ENCODE measurements around the gene F5. TPM values are rescaled to one million over a fixed set of nuclear protein-coding genes. Genes with fewer than 3 reads are reported as not detected.

The F5 gene
- total RNA-seq, 2 donors from 2014 or later = 0.47 to 0.55 TPM

- no peak for ATAC-seq
- Mint-ChIP-seq H3K36me3 (no peaks in the 10 kb centered on the region), H3K27ac (no peak overlapping the region), H3K4me1 (ENCODE audit: low read depth in 2 of 2) (no peaks in the 10 kb centered on the region), H3K27me3 (peaks cover 13 to 34% of the 10 kb centered on the region in 2 donors), H3K4me3 (no peak overlapping the region), H3K9me3 (no peaks in the 10 kb centered on the region)
- DNase-seq (ENCODE audit: low spot score) = no peak
These were observed 86.5 kb downstream of the F5 start for GRCh38 chr1:169499807-169500206.

DNA sequence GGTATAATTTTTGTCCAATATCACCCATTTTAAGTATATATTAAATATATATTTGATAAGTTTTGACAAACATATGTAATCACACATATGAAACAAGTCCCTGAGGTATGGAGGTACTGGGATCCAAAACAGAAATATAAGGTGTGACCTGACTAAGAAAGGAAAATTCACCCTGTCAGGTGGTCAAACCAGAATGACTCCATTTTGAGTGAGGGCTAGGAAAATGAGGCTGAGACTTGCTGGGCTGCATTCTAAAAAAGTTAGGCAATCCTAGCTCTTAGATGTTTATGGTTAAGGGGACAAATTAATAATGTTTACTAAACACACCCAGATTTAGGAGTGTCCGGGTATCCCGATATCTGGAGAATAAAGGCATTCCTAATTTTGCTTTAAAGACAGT lies 89.0 kb downstream of the F5 start:
- Mint-ChIP-seq H3K36me3 (no peaks in the 10 kb centered on the region), H3K9me3 (no peaks in the 10 kb centered on the region), H3K27ac (no peak overlapping the region), H3K27me3 (peaks cover 17 to 34% of the 10 kb centered on the region in 2 donors), H3K4me1 (ENCODE audit: low read depth in 2 of 2) (no peaks in the 10 kb centered on the region), H3K4me3 (no peak overlapping the region)
- no peak for ATAC-seq
- no peak for DNase-seq (ENCODE audit: low spot score)

DNA sequence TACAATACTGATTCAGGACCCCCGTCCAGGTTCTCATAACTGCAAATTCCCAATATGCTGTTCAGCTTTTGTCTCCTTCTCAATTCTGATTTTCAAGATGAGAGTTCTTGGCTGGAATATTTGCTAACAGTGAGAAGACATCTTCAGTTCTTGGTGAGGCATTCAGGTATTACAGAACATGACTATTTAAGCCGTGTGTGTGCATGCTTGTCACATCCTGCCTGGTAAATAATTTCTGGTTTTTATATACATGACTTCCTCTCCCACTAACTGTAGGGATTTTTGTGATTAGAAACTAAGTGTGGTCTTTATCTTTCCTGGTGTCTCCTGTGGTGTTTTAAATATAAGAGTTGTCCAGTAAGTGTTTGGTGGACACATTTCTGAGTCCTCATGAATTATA lies 90.4 kb downstream of the F5 start:
- Mint-ChIP-seq H3K27ac (no peak overlapping the region), H3K9me3 (no peaks in the 10 kb centered on the region), H3K36me3 (no peaks in the 10 kb centered on the region), H3K27me3 (peaks cover 17 to 33% of the 10 kb centered on the region in 2 donors), H3K4me3 (no peak overlapping the region), H3K4me1 (ENCODE audit: low read depth in 2 of 2) (no peaks in the 10 kb centered on the region)
- no peak for ATAC-seq
- no peak for DNase-seq (ENCODE audit: low spot score)

- H3K9me3 Mint-ChIP-seq = no peaks in the 10 kb centered on the region
- H3K27me3 Mint-ChIP-seq = peaks cover 13 to 26% of the 10 kb centered on the region in 2 donors
- no peak overlapping the region for H3K27ac Mint-ChIP-seq
- DNase-seq (ENCODE audit: low spot score) (no peak), ATAC-seq (no peak)
- H3K4me3 Mint-ChIP-seq = no peak overlapping the region
- H3K36me3 Mint-ChIP-seq = no peaks in the 10 kb centered on the region
- H3K4me1 Mint-ChIP-seq (ENCODE audit: low read depth in 2 of 2) = no peaks in the 10 kb centered on the region
These were observed 91.1 kb downstream of the F5 start for GRCh38 chr1:169495046-169495775.

DNA sequence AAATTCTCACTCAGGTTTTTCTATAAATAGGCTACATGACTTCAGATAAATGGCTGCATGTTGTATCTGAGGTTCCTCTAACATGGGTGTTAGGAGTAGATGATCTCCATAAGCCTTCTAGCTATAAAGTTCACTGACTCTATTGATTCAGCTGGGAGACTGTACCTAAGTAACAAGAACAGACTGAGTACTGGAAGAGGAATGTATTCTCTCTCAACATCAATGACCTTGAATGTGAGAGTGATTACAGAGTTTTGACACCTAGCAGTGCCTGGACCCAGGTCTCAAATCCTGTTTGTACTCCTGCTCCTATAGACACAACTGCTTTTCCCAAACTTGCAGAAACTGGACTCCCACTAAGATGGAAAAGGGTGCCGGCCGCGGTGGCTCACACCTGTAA lies 91.9 kb downstream of the F5 start:
- ATAC-seq (no peak), DNase-seq (ENCODE audit: low spot score) (no peak)
- Mint-ChIP-seq H3K9me3 (no peaks in the 10 kb centered on the region), H3K36me3 (no peaks in the 10 kb centered on the region), H3K27me3 (peaks cover 13 to 18% of the 10 kb centered on the region in 2 donors), H3K4me1 (ENCODE audit: low read depth in 2 of 2) (peaks cover 0 to 1% of the 10 kb centered on the region in 2 donors), H3K4me3 (no peak overlapping the region), H3K27ac (no peak overlapping the region)

DNA sequence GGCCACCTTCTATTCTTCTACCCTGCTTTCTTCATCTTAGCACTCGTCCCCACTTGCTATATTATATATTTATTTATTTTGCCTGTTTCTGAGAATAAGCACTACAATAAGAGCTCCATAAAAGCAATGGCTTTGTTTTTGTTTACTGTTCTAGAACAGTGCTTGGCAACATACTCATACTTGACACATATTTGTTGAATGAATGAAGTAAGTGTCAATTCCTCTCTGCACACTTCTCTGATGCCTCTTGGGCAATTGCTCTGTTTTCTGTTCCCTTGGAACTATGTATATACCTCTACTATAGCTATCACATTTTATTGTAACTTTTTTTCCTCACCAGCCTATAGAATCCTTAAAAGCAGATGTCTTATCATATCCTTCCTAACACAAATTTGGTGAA lies 93.0 kb downstream of the F5 start:
- ATAC-seq (no peak), DNase-seq (ENCODE audit: low spot score) (no peak)
- H3K27me3 Mint-ChIP-seq = peaks cover 12 to 13% of the 10 kb centered on the region in 2 donors
- H3K9me3 Mint-ChIP-seq = no peaks in the 10 kb centered on the region
- no peak overlapping the region for H3K27ac Mint-ChIP-seq
- H3K4me1 Mint-ChIP-seq (ENCODE audit: low read depth in 2 of 2) = peaks cover 0 to 4% of the 10 kb centered on the region in 2 donors
- H3K36me3 Mint-ChIP-seq = no peaks in the 10 kb centered on the region
- H3K4me3 Mint-ChIP-seq = no peak overlapping the region

DNA sequence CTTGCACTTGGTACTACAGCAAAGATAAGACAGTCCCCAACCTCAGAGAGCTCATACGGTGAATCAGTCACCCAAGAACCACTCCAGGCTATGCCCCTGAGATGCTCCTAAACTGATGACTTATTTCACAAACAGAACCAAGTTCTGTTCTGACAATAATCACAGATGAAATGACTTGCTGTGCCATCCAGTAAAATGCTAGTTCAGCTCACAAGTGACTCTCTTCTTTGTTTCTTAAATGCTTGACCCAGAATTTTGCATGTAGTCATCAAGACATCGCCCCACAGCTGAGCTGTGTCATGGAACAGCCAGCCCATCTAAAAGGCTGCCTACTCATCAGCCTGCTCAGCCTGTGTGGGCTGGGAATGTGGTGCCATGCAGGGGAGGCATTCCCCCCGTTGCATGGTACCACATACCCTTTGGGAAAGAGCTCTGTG lies 94.4 kb downstream of the F5 start:
- H3K4me1 Mint-ChIP-seq (ENCODE audit: low read depth in 2 of 2) = peaks cover 2 to 5% of the 10 kb centered on the region in 2 donors
- H3K9me3 Mint-ChIP-seq = no peaks in the 10 kb centered on the region
- DNase-seq (ENCODE audit: low spot score) = no peak
- peaks cover 10% of the 10 kb centered on the region in 2 donors for H3K27me3 Mint-ChIP-seq
- no peak overlapping the region for H3K4me3 Mint-ChIP-seq
- no peaks in the 10 kb centered on the region for H3K36me3 Mint-ChIP-seq
- peak; percentile 52 to 86 for ATAC-seq
- H3K27ac Mint-ChIP-seq = no peak overlapping the region

DNA sequence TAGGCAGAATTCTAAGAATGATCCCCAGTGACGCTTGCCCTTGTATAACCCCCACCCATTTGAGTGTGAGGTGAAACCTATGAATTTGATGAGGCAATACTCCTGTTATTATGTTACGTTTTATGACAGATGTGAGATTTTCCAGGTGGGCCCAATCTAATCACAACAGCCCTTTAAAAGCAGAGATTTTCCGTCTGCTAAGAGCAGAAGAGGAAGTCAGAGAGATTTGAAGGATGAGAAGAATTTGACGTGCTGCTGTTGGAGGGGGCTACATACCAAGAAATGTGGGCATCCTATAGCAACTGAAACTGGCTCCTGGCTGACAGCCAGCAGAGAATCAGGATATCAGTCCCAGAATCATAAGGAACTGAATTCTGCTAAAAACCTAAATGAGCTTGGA lies 98.1 kb downstream of the F5 start:
- H3K27ac Mint-ChIP-seq = no peak overlapping the region
- DNase-seq (ENCODE audit: low spot score) (no peak), ATAC-seq (no peak)
- peaks cover 31 to 33% of the 10 kb centered on the region in 2 donors for H3K4me1 Mint-ChIP-seq (ENCODE audit: low read depth in 2 of 2)
- H3K36me3 Mint-ChIP-seq = no peaks in the 10 kb centered on the region
- H3K27me3 Mint-ChIP-seq = peaks cover 0 to 6% of the 10 kb centered on the region in 2 donors
- no peak overlapping the region for H3K4me3 Mint-ChIP-seq
- no peaks in the 10 kb centered on the region for H3K9me3 Mint-ChIP-seq

DNA sequence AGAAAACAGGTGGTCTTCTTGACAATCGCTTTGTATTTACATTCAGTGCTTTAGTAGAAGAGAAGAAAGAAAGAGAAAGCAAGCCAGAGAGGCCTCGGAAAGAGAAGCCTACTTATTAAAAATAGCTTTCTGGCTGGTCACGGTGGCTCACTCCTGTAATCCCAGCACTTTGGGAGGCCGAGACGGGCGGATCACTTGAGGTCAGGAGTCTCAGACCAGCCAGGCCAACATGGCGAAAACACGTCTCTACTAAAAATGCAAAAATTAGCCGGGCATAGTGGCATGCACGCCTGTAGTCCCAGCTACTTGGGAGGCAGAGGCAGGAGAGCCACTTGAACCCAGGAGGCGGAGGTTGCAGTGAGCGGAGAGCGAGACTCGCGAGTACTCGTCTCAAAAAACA lies 98.7 kb downstream of the F5 start:
- ATAC-seq = no peak
- Mint-ChIP-seq H3K4me1 (ENCODE audit: low read depth in 2 of 2) (peaks cover 31 to 33% of the 10 kb centered on the region in 2 donors), H3K4me3 (no peak overlapping the region)

DNA sequence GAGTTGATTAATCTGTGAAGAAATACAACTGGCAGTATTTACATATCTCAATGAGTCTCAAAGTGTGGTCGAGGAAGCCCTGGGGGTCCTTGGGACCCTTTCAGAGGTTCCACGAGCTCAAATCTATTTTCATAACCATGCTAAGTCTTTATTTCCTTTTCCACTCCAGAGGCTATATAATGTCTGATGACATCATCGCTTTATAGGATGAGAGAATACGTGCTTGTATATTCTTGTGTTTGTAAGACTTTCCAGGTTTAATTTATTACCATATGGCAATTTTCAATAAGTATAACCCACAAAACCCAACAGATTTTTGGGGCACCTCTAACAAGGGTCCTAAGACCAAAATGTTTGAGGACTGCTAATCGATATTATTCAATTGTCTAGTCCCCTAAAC lies 99.1 kb downstream of the F5 start:
- Mint-ChIP-seq H3K4me1 (ENCODE audit: low read depth in 2 of 2) (peaks cover 31 to 33% of the 10 kb centered on the region in 2 donors), H3K27me3 (peaks cover 0 to 3% of the 10 kb centered on the region in 2 donors), H3K9me3 (no peaks in the 10 kb centered on the region), H3K36me3 (no peaks in the 10 kb centered on the region), H3K27ac (peak overlapping the region; percentile 73 to 92), H3K4me3 (peak overlapping the region; percentile 97)
- ATAC-seq (no peak), DNase-seq (ENCODE audit: low spot score) (no peak)

More for the DNA sequence above, 98.7 kb downstream of the F5 start:
- no peak for DNase-seq (ENCODE audit: low spot score)
- no peaks in the 10 kb centered on the region for H3K36me3 Mint-ChIP-seq
- peaks cover 0 to 3% of the 10 kb centered on the region in 2 donors for H3K27me3 Mint-ChIP-seq
- no peaks in the 10 kb centered on the region for H3K9me3 Mint-ChIP-seq
- H3K27ac Mint-ChIP-seq = no peak overlapping the region

DNA sequence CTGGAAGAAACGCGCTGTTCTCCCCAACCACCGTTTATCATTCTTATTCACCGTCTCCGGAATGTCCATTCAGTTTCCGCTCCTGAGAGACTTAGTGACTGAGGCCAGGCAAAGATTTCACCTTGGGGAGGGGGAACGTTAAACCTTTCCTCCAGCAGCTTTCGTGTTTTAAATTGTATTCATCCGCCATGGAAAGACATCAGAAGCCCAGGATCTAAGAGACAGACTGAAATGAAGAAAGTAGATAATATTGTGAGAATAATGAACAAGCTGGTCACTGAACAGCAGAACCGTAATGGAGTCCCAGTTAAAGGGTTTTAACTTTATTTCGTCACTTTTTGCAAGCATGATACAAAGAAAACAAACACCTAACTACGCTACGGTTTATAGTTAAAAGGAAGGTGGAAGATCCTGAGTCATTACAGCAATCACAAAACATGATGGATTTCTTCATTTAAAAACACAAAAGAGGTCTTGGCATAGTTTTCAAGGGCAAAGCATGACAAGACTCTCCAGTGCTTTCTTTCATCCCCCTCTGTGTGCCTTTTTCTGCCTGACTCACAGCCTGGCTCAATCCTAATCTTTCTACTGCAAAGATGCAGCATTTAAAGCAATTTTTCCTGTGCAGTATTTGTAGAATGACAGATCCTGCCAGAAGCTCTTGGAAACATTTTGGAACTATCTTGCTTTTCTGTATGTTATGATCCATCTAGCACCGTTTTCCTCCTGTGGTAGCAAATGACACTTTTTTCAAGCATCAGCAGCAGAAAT lies 99.8 kb downstream of the F5 start:
- Mint-ChIP-seq H3K27ac (peak overlapping the region; percentile 73 to 92), H3K9me3 (no peaks in the 10 kb centered on the region), H3K4me3 (peak overlapping the region; percentile 97), H3K4me1 (ENCODE audit: low read depth in 2 of 2) (peaks cover 31 to 33% of the 10 kb centered on the region in 2 donors), H3K36me3 (no peaks in the 10 kb centered on the region), H3K27me3 (peaks cover 0 to 3% of the 10 kb centered on the region in 2 donors)
- ATAC-seq (no peak), DNase-seq (ENCODE audit: low spot score) (no peak)

DNA sequence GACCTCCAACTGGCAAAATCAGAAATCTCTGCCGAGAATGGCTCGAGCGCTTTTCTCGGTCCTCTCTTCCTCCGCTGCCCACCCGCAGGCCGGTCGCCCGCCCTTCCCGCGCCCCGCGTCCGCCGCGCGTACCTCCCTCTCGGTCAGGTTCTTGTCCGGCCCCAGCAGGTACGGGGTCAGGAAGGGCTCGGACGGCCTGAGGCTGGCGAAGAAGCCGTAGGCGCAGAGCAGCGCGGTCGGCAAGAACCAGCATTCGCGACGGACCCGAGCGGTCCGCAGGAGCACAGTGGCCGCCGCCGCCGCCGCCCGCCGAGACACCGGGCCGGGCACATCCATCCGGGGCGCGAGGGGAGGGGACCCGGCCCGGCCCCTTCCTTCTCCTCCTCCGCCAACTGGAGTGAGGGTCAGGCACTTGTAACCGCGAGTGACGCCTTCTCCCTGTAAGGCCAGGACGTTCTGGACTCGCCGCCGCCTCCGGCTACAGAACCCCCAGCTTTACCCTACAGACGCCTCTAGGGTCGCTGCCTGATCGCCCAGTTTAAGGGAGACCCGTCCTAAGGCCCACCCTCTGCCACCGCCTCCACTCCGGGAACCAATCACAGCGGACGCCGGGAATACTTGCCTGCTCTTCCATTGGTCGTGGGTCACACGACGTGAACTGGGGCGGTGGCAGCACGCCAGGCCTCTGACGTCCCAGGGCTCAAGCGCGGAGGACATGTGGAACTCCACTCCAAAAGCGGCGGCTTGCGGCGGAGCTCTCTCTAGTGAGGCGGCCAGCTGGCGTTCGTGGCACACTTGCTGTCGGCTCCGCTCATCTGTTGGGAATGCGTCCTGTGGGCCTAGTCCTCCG lies 100.6 kb downstream of the F5 start, which contains the start of gene SLC19A2:
Gene SLC19A2, minus strand, starts transcription at position 514 of the 850 bp plus-strand sequence. Its CDS starts 178 bp downstream, at position 336.
- Mint-ChIP-seq H3K9me3 (no peaks in the 10 kb centered on the region), H3K4me1 (ENCODE audit: low read depth in 2 of 2) (peaks cover 31 to 38% of the 10 kb centered on the region in 2 donors), H3K27me3 (peaks cover 0 to 3% of the 10 kb centered on the region in 2 donors), H3K27ac (peak within 1 kb of the TSS; percentile 73 to 92), H3K4me3 (peak within 1 kb of the TSS; percentile 97), H3K36me3 (no peaks in the 10 kb centered on the region)
- ATAC-seq (peak; percentile 99 to 100), DNase-seq (ENCODE audit: low spot score) (peak; percentile 97)

DNA sequence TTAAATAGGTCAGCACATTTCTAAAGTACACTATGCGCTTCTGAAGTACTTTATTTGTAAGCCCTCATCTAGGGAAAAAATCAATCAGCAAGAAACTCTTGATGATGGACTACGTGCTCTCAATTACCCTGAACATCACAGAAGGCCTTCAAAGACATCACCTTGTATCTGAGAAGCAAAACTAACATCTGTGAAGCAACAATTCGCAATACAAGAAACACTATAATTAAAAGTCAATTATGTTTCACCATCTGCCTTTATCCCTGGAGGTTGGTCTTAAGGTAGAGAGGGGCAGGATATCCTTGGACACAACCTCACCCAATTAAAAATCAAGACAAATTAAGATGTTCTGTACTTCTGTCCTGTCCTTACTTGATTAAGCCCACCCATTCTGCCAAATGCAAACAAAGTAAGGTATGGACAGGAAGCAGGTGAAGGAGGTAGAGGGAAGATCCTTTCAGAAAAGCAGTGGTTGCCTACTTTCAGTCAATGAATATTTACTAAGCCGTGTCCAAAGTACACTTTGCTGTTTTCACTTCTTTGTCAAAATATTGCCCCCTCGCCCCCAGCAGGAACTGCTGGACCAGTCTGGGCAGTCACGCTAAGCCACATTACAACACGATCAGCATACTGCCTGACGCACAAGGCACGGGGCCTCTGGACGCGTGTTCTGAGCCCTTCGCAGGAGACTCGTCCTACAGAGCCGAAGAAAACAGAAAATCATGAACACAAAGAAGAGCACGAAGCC lies 101.4 kb downstream of the F5 start:
- Mint-ChIP-seq H3K9me3 (no peaks in the 10 kb centered on the region), H3K27me3 (peaks cover 0 to 3% of the 10 kb centered on the region in 2 donors), H3K4me3 (peak overlapping the region; percentile 97), H3K36me3 (no peaks in the 10 kb centered on the region), H3K27ac (peak overlapping the region; percentile 73 to 92), H3K4me1 (ENCODE audit: low read depth in 2 of 2) (peaks cover 31 to 41% of the 10 kb centered on the region in 2 donors)
- ATAC-seq (peak; percentile 1 to 43), DNase-seq (ENCODE audit: low spot score) (no peak)

Data from natural killer cell treated with Interleukin-12 subunit alpha and Interleukin-12 subunit beta and Interleukin-15 and Interleukin-18, amount 100 ng/mL, for 72 hours (primary cell).